ENCODE data around the gene AGPAT2. TPM values are rescaled to one million over a fixed set of nuclear protein-coding genes. Genes with fewer than 3 reads are reported as not detected.

AGPAT2 gene
- total and polyA plus RNA-seq, 8 donors, result 24.9 to 170 (median 35.4) TPM

DNA sequence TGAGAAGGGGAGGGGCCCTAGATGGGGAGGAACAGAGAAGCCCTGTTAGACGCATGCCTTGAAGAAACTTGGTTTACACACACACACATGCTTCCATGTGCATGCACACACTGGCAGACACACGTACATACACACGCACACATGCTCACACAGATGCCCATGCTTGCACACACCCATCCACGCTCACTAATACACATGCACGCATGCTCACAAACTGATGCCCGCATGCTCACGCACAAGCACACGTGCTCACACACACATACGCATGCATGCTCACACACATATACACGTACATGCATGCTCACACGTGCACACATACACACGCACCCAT, 56.6 kb downstream of the AGPAT2 start:
- peaks cover 0 to 26% of the 10 kb centered on the region in 2 donors for H3K27me3 ChIP-seq
- H3K27ac ChIP-seq, result no peak overlapping the region
- peaks cover 8 to 45% of the 10 kb centered on the region in 2 donors for H3K4me1 ChIP-seq
- DNase-seq (no peak), ATAC-seq (no peak)
- intact Hi-C loops (cut with DNase I), result loop anchor here in 1 of 2 donors (2.0 kb wide), 1 partner anchor 142 kb away; no protein-coding TSS in a partner anchor
- H3K36me3 ChIP-seq, result no peaks in the 10 kb centered on the region
- no peak for TF ChIP-seq CTCF (IDR thresholded peaks at IDR 0.05)
- no peak overlapping the region for H3K4me3 ChIP-seq
- no peaks in the 10 kb centered on the region for H3K9me3 ChIP-seq

DNA sequence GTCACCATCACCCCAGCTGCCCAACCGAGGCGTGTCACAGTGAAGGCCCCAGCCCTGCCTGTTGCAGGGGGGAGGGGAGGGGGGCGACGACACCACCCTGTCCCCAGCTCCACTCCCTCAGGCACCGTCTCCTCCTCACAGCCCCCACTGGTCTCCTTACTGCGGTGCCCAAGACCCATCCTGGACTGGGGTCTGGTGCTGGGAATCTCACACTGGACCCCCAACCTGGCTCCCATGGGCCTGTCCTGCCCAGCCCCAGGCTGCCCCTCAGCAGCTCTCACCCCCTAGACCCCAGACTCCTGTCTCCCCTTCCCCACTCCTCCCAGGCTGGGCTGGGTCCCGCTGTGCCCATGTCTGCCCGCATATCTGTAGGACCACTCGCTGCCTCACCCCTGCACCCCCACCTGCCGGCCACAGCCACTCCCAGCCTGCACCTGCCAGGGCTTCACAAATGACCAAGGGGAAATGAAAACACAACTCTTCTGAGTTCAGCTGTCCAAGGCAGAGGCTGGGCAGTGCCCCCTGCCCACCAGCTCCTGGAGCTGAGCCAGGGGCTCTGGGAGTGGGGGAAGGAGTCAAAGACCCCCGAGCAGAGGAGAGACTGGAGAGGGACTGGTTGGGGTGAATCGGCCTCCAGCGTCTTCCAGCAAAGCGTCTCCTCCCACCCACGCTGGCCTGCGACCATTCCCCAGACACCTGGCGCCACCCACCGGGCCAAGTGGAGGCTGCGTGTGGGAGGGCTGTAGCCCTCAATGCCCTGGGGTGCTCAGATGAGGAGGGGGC, 57.2 kb downstream of the AGPAT2 start:
- Histone ChIP-seq H3K4me3 (no peak overlapping the region), H3K9me3 (no peaks in the 10 kb centered on the region), H3K27me3 (peaks cover 0 to 26% of the 10 kb centered on the region in 2 donors), H3K4me1 (peaks cover 13 to 51% of the 10 kb centered on the region in 2 donors), H3K36me3 (no peaks in the 10 kb centered on the region), H3K27ac (no peak overlapping the region)
- ATAC-seq, result peak; percentile 74
- intact Hi-C loops (cut with DNase I), result loop anchor here (2.0 to 5.0 kb wide), 2 partner anchors 141 to 143 kb away; no protein-coding TSS in a partner anchor
- peak; percentile 35 to 60 for TF ChIP-seq CTCF (IDR thresholded peaks at IDR 0.05)
- peak in 2 of 4 donors; percentile 71 to 92 for DNase-seq

GRCh38 chr9:136629001-136629878, 58.0 kb downstream of the AGPAT2 start:
- no peak for ATAC-seq

DNA sequence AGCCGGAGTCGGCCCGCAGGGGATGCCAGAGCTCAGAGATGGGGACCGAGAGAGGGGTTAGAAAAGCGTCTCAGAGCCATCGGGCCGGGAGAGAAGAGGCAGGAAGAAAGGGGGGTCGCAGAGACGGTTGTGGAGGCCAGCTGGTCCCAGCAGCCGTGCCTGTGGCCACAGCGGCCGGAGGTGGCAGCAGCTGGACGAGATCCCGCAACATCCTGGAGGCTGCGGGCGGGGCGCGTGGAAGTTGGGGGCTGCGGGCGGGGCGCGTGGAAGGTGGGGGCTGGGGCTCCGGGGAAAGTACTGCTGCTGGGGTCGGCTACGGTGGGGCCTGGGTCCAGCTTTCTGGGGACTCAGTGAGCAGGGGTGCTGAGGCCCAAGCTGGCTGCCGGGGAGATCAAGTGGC, 59.0 kb downstream of the AGPAT2 start:
- peaks cover 0 to 26% of the 10 kb centered on the region in 2 donors for H3K27me3 ChIP-seq
- TF ChIP-seq CTCF (IDR thresholded peaks at IDR 0.05), result no peak
- intact Hi-C loops (cut with DNase I), result loop anchor here in 1 of 2 donors (5.0 kb wide), 1 partner anchor 141 kb away; no protein-coding TSS in a partner anchor
- no peak for ATAC-seq
- no peak for DNase-seq
- no peak overlapping the region for H3K27ac ChIP-seq
- H3K4me3 ChIP-seq, result no peak overlapping the region
- peaks cover 29 to 67% of the 10 kb centered on the region in 2 donors for H3K4me1 ChIP-seq
- H3K36me3 ChIP-seq, result no peaks in the 10 kb centered on the region
- no peaks in the 10 kb centered on the region for H3K9me3 ChIP-seq

More at GRCh38 chr9:136629001-136629878, 58.0 kb downstream of the AGPAT2 start:
- no peak for TF ChIP-seq CTCF (IDR thresholded peaks at IDR 0.05)
- DNase-seq, result peak in 1 of 4 donors; percentile 67
- Histone ChIP-seq H3K9me3 (no peaks in the 10 kb centered on the region), H3K36me3 (no peaks in the 10 kb centered on the region), H3K27ac (no peak overlapping the region), H3K4me3 (no peak overlapping the region), H3K27me3 (peaks cover 0 to 26% of the 10 kb centered on the region in 2 donors), H3K4me1 (peaks cover 22 to 59% of the 10 kb centered on the region in 2 donors)
- intact Hi-C loops (cut with DNase I), result loop anchor here in 1 of 2 donors (5.0 kb wide), 1 partner anchor 142 kb away; no protein-coding TSS in a partner anchor

Data from left lung (tissue), 10 donors.